H1 (cell line): ENCODE data around the gene NFIX. TPM values are rescaled to one million over a fixed set of nuclear protein-coding genes. Genes with fewer than 3 reads are reported as not detected.

Source experiments
- CTCF ChIA-PET: fragments of 300-600 bp; sonication (Branson Sonifier 250); formaldehyde crosslinking; loops from one replicate; lab custom pipeline; 2021; ENCODE audit not compliant: partially characterized antibody; lab: Charles Lee
- POLR2A ChIA-PET: fragments of 300-600 bp; sonication (Branson Sonifier 250); formaldehyde crosslinking; loops from one replicate; lab custom pipeline; 2021; ENCODE audit warnings: inconsistent platforms; ENCODE audit not compliant: partially characterized antibody; lab: Charles Lee
- DNase-seq, 2 experiments: peaks; one replicate each; pipeline versions ENCODE4 v3.0.0 to v3.0.0-alpha.2; 2010 to 2022; ENCODE audit warnings: low spot score in 2 of 2, low read depth in 1 of 2, mixed read lengths in 1 of 2
- FAIRE-seq: peaks from 2 replicates; lab custom pipeline; 2011; peaks lifted over from hg19 to GRCh38; lab: Jason Lieb, UNC
- H2AFZ ChIP-seq: 2 replicates; pipeline ENCODE4 v1.8.1; 2012; ENCODE audit warnings: low read length, inconsistent platforms
- H2AK5ac ChIP-seq: 2 replicates; pipeline ENCODE4 v1.6.1; 2013; ENCODE audit warnings: low read depth, low read length
- H2BK120ac ChIP-seq: replicated peaks from 2 replicates; pipeline ENCODE3; 2013; ENCODE audit warnings: low read depth, low read length, inconsistent platforms
- H2BK12ac ChIP-seq: 2 replicates; pipeline ENCODE4 v1.6.1; 2013; ENCODE audit warnings: low read depth, low read length
- H2BK15ac ChIP-seq: 2 replicates; pipeline ENCODE4 v1.6.1; 2013; ENCODE audit warnings: low read length
- H2BK20ac ChIP-seq: 2 replicates; pipeline ENCODE4 v1.6.1; 2013; ENCODE audit warnings: low read length
- H2BK5ac ChIP-seq: 2 replicates; pipeline ENCODE4 v1.6.1; 2013; ENCODE audit warnings: low read depth, low read length
- H3K14ac ChIP-seq: 2 replicates; pipeline ENCODE4 v1.6.1; 2013; ENCODE audit warnings: inconsistent platforms; ENCODE audit not compliant: insufficient read length
- H3K18ac ChIP-seq: 2 replicates; pipeline ENCODE4 v1.6.1; 2013; ENCODE audit warnings: low read length; ENCODE audit errors: extremely low read depth
- H3K23ac ChIP-seq: 2 replicates; pipeline ENCODE4 v1.6.1; 2013; ENCODE audit warnings: inconsistent platforms; ENCODE audit not compliant: insufficient read length
- H3K23me2 ChIP-seq: 2 replicates; pipeline ENCODE4 v1.6.1; 2013; ENCODE audit warnings: low read depth, low read length
- H3K27ac ChIP-seq: 2 replicates; pipeline ENCODE4 v1.6.1; 2011; ENCODE audit warnings: low read depth, low read length, inconsistent platforms
- H3K27me3 ChIP-seq, 4 experiments: replicated peaks in 1 of 4; 1 replicate in 1 of 4; 2 replicates in 3 of 4; pipeline versions ENCODE4 v1.6.1 to v1.8.1; 2011 to 2013; ENCODE audit warnings: low read length in 3 of 4, mild to moderate bottlenecking in 3 of 4, inconsistent platforms in 2 of 4, mixed read lengths in 2 of 4, moderate library complexity in 1 of 4; ENCODE audit not compliant: control insufficient read depth in 3 of 4, insufficient read depth in 3 of 4; ENCODE audit errors: extremely low read depth in 1 of 4
- H3K36me3 ChIP-seq, 4 experiments: 2 replicates each; pipeline versions ENCODE4 v1.6.1 to v1.8.1; 2011 to 2013; ENCODE audit warnings: mild to moderate bottlenecking in 4 of 4, low read length in 3 of 4, moderate library complexity in 2 of 4, control low read depth in 1 of 4, inconsistent platforms in 1 of 4; ENCODE audit not compliant: insufficient read depth in 4 of 4, control insufficient read depth in 2 of 4
- H3K4ac ChIP-seq: replicated peaks from 2 replicates; pipeline ENCODE3; 2013; ENCODE audit warnings: low read length, low read depth, mixed read lengths, inconsistent platforms; ENCODE audit not compliant: insufficient read length
- H3K4me1 ChIP-seq, 4 experiments: replicated peaks in 1 of 4; 1 replicate in 1 of 4; 2 replicates in 3 of 4; pipeline versions ENCODE4 v1.6.1 to v1.8.1; 2011 to 2013; ENCODE audit warnings: low read length in 3 of 4, inconsistent platforms in 2 of 4, mixed read lengths in 1 of 4; ENCODE audit not compliant: insufficient read depth in 4 of 4, control insufficient read depth in 3 of 4
- H3K4me2 ChIP-seq, 2 experiments: 2 replicates each; pipeline versions ENCODE4 v1.6.1 to v1.8.1; 2011 to 2013; ENCODE audit warnings: low read depth in 2 of 2, low read length in 2 of 2, control low read depth in 1 of 2, inconsistent platforms in 1 of 2, mild to moderate bottlenecking in 1 of 2; ENCODE audit not compliant: insufficient read depth in 1 of 2
- H3K4me3 ChIP-seq, 4 experiments: fragments of 200-600, 300-600 bp in 1 of 4; sonication (generic), shearing (Covaris generic), sonication (Bioruptor Twin) in 1 of 4; 2 replicates each; pipeline versions ENCODE4 v1.5.1 to v1.8.1; 2011 to 2016; ENCODE audit warnings: low read length in 4 of 4, low read depth in 3 of 4, control low read depth in 2 of 4, inconsistent platforms in 2 of 4, mild to moderate bottlenecking in 2 of 4, mixed read lengths in 1 of 4, moderate library complexity in 1 of 4; ENCODE audit not compliant: insufficient read depth in 2 of 4; ENCODE audit errors: extremely low read depth in 1 of 4
- H3K56ac ChIP-seq: replicated peaks from 2 replicates; pipeline ENCODE3; 2013; ENCODE audit warnings: low read depth, mild to moderate bottlenecking, mixed read lengths, low read length, inconsistent platforms; ENCODE audit not compliant: insufficient read length
- H3K79me1 ChIP-seq: 2 replicates; pipeline ENCODE4 v1.6.1; 2013; ENCODE audit warnings: low read depth, low read length, control low read depth
- H3K79me2 ChIP-seq, 2 experiments: 2 replicates each; pipeline versions ENCODE4 v1.6.1 to v1.8.1; 2012 to 2013; ENCODE audit warnings: low read length in 2 of 2, mild to moderate bottlenecking in 2 of 2, inconsistent platforms in 1 of 2; ENCODE audit not compliant: insufficient read depth in 2 of 2, control insufficient read depth in 1 of 2
- H3K9ac ChIP-seq, 4 experiments: replicated peaks in 1 of 4; 1 replicate in 1 of 4; 2 replicates in 3 of 4; pipeline versions ENCODE4 v1.6.1 to v1.8.1; 2011 to 2013; ENCODE audit warnings: low read depth in 3 of 4, low read length in 3 of 4, control low read depth in 2 of 4, mild to moderate bottlenecking in 2 of 4, moderate library complexity in 2 of 4, inconsistent platforms in 1 of 4; ENCODE audit errors: extremely low read depth in 1 of 4
- H3K9me3 ChIP-seq, 2 experiments: 2 replicates each; pipeline versions ENCODE4 v1.6.1 to v1.8.1; 2012 to 2013; ENCODE audit warnings: mild to moderate bottlenecking in 2 of 2, moderate library complexity in 2 of 2, control low read depth in 1 of 2, inconsistent platforms in 1 of 2, low read depth in 1 of 2, low read length in 1 of 2, mixed read lengths in 1 of 2; ENCODE audit not compliant: insufficient read depth in 2 of 2
- H4K20me1 ChIP-seq, 2 experiments: replicated peaks in 1 of 2; 2 replicates each; pipeline versions ENCODE3 to v1.8.1; 2011 to 2013; ENCODE audit warnings: inconsistent platforms in 2 of 2, low read length in 2 of 2, mild to moderate bottlenecking in 1 of 2; ENCODE audit not compliant: insufficient read depth in 2 of 2, control insufficient read depth in 1 of 2
- H4K5ac ChIP-seq: 2 replicates; pipeline ENCODE4 v1.6.1; 2013; ENCODE audit warnings: low read length, low read depth, mixed read lengths, inconsistent platforms; ENCODE audit not compliant: insufficient read length
- H4K8ac ChIP-seq: 2 replicates; pipeline ENCODE4 v1.8.0; 2013; ENCODE audit warnings: mild to moderate bottlenecking, moderate library complexity, low read length, inconsistent platforms; ENCODE audit not compliant: insufficient read depth; ENCODE audit errors: extremely low read depth
- H4K91ac ChIP-seq: replicated peaks from 2 replicates; pipeline ENCODE3; 2013; ENCODE audit warnings: low read length, mixed read lengths, inconsistent platforms; ENCODE audit not compliant: insufficient read length
- BRCA1 ChIP-seq: IDR thresholded peaks from 2 replicates; pipeline ENCODE4 v1.6.1; 2012; ENCODE audit warnings: low read depth, low read length, improper control_type of control experiment
- CREB1 ChIP-seq: IDR thresholded peaks from 2 replicates; pipeline ENCODE4 v1.6.1; 2012; ENCODE audit warnings: inconsistent platforms
- EZH2 ChIP-seq: fragments of 200-600 bp; sonication (generic); IDR thresholded peaks from 2 replicates; pipeline ENCODE4 v1.7.1; 2012; ENCODE audit warnings: low read depth, mild to moderate bottlenecking, moderate library complexity, low read length, inconsistent platforms; ENCODE audit not compliant: severe bottlenecking
- GABPA ChIP-seq: IDR thresholded peaks from 2 replicates; pipeline ENCODE4 v1.6.1; 2011; ENCODE audit warnings: mild to moderate bottlenecking, low read length, moderate library complexity, borderline replicate concordance; ENCODE audit not compliant: insufficient read depth
- JUND ChIP-seq: IDR thresholded peaks from 2 replicates; pipeline ENCODE4 v1.6.1; 2011; ENCODE audit warnings: mild to moderate bottlenecking, improper control_type of control experiment, low read length
- RNF2 ChIP-seq: fragments of 200-900, 300-1000 bp; sonication (generic); IDR thresholded peaks from 2 replicates; pipeline ENCODE4 v1.7.1; 2016; ENCODE audit warnings: borderline replicate concordance, low read depth, mild to moderate bottlenecking, antibody characterized with exemption, low read length; ENCODE audit not compliant: poor library complexity, severe bottlenecking; ENCODE audit errors: missing control alignments
- SIRT6 ChIP-seq: IDR thresholded peaks from one replicate; pipeline ENCODE4 v1.7.1; 2012; ENCODE audit warnings: low read length, inconsistent platforms
- WGBS, 2 experiments: shearing (Covaris generic) in 1 of 2; methylation state at CpG; one replicate each; pipeline versions ENCODE4 v1.1.6 to v1.1.7; 2013 to 2015; ENCODE audit warnings: low lambda C conversion rate in 2 of 2, mixed read lengths in 2 of 2, inconsistent platforms in 1 of 2, low coverage in 1 of 2, missing lambda C conversion rate in 1 of 2; ENCODE audit not compliant: insufficient replicate concordance in 2 of 2, insufficient coverage in 1 of 2, insufficient read length in 1 of 2; ENCODE audit errors: extremely low coverage in 1 of 2, missing lambda C conversion rate in 1 of 2; 5-methylcytosine and 5-hydroxymethylcytosine counted together
- polyA plus RNA-seq, 7 experiments: library from polyadenylated mRNA; depleted of rRNA in 3 of 7; stranded (reverse) in 5 of 7; unstranded in 2 of 7; fragments of >200 nt in 5 of 7; fragments of 200-250 nt in 2 of 7; gene quantifications; 1 replicate in 5 of 7; 2 replicates in 1 of 7; 4 replicates in 1 of 7; pipeline versions ENCODE4 v1.2.1 to v1.2.3, GENCODE V29; 2011 to 2013; ENCODE audit warnings: missing spikeins in 2 of 7, mixed read lengths in 2 of 7
- total RNA-seq: library from RNA; stranded (reverse); fragmentation: NEBNext Ultra II Directional; extraction: Animal tissue kit (Norgen Biotek cat#: 25700); gene quantifications from 2 replicates; pipeline ENCODE4 v1.2.1, GENCODE V29; 2021
- TF ChIP-seq, protein P1 (sequence below): IDR thresholded peaks from 2 replicates; pipeline ENCODE4 v1.6.1; 2012; ENCODE audit warnings: inconsistent platforms
- TF ChIP-seq, protein P2 (sequence below): IDR thresholded peaks from 2 replicates; pipeline ENCODE4 v1.6.1; 2012; ENCODE audit warnings: inconsistent platforms

The NFIX gene
- total and polyA plus RNA-seq, 2 of the 8 experiments (the other 6 are each of a cell fraction or from before 2014, with no cell fraction given), result 0.03 to 0.20 TPM

DNA sequence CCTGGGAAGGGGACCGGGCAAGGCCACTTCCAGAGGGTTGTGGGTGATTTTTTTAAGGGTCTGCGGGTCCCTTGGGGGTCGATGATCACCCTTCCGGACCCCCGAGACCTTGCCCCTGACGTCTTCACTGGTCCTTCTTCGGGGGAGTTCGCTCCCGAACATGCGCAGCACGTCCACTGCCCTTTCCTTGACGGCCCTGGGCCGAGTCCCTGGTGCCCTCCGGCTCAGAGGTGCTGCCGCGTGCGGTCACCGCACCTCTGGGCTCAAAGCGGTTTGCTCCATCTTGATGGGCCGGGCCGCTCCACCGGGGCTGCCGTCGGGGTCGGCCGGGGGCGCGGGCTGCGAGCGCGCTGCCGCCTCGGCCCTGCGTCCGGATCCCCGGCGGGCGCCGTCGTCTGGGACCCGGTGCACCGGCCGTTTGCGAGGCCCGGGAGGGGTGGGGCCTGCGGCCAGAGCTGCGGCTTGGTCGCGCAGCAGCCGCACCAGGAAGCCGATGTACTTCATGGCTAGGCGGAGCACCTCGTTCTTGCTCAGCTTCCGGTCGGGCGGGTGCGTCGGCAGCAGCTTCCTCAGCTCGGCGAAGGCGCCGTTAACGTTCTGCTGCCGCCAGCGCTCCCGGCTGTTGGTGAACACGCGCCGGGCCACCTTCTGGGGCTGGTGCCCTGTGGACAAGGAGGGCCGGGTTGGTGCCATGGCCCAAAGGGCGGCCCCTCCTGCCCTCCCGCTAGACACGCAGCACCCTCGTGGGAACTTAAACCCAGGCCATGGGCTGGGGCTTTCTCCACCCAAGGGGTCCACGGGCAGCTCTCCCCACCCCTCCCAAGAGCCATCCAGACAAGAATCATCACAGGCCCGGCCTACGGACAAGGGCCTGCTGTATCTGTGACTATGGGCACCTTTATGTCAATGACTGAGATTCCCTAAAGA lies 104.1 kb downstream of the NFIX start:
- Histone ChIP-seq H2BK20ac (no peak overlapping the region), H4K5ac (no peak overlapping the region), H3K4me1 (peaks cover 0 to 28% (median 13%) of the 10 kb centered on the region in 4 experiments; a peak in 5 of 7 replicates), H3K9me3 (no peaks in the 10 kb centered on the region), H3K79me2 (no peaks in the 10 kb centered on the region), H3K27ac (no peak overlapping the region), H2BK5ac (no peak overlapping the region), H3K4me3 (peak overlapping the region in 3 of 4 experiments; percentile 1 to 50 (median 12); a peak in 6 of 8 replicates), H2AK5ac (peak overlapping the region; percentile 53; the same call in 1 of the 2 replicates), H3K79me1 (no peaks in the 10 kb centered on the region), H4K91ac (no peak overlapping the region), H3K56ac (no peak overlapping the region), H3K36me3 (no peaks in the 10 kb centered on the region), H3K27me3 (peaks cover 33 to 80% (median 67%) of the 10 kb centered on the region in 4 experiments), H2BK12ac (no peak overlapping the region), H2AFZ (no peak overlapping the region), H3K9ac (no peak overlapping the region), H3K18ac (peak overlapping the region; percentile 71), H3K23me2 (peaks cover 9% of the 10 kb centered on the region; the same call in 1 of the 2 replicates), H4K8ac (peak overlapping the region; percentile 69), H3K23ac (no peak overlapping the region), H3K4ac (no peak overlapping the region), H4K20me1 (peaks cover 2 to 16% of the 10 kb centered on the region in 2 experiments), H3K14ac (no peak overlapping the region), H2BK120ac (no peak overlapping the region), H3K4me2 (peak overlapping the region; percentile 64 to 85), H2BK15ac (no peak overlapping the region; the same call in 1 of the 2 replicates)
- ChIA-PET POLR2A (interaction anchor here (0.6 to 11.6 kb wide), 7 partner anchors 13 to 74 kb away, joined by 3 to 141 read pairs (median 4); partner anchors contain the start of genes IER2, NACC1, STX10 and TRMT1), CTCF (interaction anchor here (0.6 to 2.9 kb wide), 6 partner anchors 41 to 134 kb away, joined by 3 to 16 read pairs (median 9); no protein-coding TSS in a partner anchor)
- WGBS, 2 experiments, result 12% methylated on average over 76 of the region's 77 CpGs; no CpG with 5 or more reads in 1 of the 2 experiments
- DNase-seq (peak in 1 of 2 experiments; percentile 74), FAIRE-seq (no peak)
- TF ChIP-seq CREB1 (peak; percentile 14; the same call in 1 of the 2 replicates), JUND (no peak), BRCA1 (no peak), SIRT6 (no peak), RNF2 (peak; percentile 54), EZH2 (peak; percentile 96), GABPA (peak; percentile 67; the same call in 1 of the 2 replicates)
- TF ChIP-seq, protein P1, sequence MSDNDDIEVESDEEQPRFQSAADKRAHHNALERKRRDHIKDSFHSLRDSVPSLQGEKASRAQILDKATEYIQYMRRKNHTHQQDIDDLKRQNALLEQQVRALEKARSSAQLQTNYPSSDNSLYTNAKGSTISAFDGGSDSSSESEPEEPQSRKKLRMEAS, result peak; percentile 58; the same call in 1 of the 2 replicates
- TF ChIP-seq, protein P2, sequence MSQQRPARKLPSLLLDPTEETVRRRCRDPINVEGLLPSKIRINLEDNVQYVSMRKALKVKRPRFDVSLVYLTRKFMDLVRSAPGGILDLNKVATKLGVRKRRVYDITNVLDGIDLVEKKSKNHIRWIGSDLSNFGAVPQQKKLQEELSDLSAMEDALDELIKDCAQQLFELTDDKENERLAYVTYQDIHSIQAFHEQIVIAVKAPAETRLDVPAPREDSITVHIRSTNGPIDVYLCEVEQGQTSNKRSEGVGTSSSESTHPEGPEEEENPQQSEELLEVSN, result peak; percentile 71
